Measurements from ENCODE around the gene MEGF11. TPM values are rescaled to one million over a fixed set of nuclear protein-coding genes. Genes with fewer than 3 reads are reported as not detected.

Gene MEGF11
- total RNA-seq, 1 experiment from 2014 or later, result 1.2 TPM

DNA sequence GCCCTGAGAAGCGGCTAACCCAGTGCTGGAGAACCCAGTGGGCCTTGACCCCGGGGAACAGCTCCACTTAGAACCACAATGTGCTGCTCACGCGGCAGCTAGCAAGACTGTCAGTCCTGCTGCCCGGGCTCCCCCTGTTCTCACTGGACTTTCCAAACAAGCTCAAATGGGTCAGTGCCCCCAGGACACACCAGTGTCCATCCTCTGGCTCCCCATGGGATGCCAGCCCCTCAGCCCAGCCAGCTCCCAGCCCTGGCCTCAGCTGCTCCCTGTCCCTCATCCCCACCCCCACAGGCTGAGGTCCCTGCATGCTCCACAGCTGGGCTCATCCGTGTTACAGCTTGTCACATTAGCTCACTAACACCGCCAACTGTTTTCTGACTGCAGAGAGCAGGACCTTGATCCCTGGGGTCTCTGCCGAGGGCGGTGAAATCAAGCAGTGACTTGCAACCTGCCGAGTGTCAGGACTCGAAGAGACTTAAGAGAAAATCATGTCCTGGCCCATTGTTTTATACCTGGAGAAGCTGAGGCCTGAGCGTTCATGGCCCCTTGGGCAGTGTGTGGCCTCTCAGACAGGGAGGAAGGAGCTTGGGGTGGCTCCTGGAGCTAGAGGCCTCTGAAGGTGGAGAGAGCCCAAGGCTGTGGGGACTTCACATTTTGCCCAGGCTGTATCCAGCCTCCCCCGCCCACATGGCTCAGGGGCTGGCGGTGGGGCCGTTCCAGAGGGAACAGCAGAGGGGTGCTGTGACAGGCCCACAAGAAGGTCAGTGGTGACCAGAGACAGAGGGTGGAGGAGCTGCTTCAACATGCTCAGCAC is 157.5 kb downstream of the MEGF11 start:
- no peaks in the 10 kb centered on the region for H3K9me3 Mint-ChIP-seq
- no peak overlapping the region for H4K8ac ChIP-seq (replicated peaks; ENCODE audit: insufficient read length, low read depth, low read length)
- no peak overlapping the region for H3K23ac ChIP-seq (ENCODE audit: insufficient read length, low read depth, low read length)
- H3K27me3 ChIP-seq (ENCODE audit: insufficient read depth, low read length), result no peaks in the 10 kb centered on the region
- no peaks in the 10 kb centered on the region for H3K4me1 ChIP-seq (ENCODE audit: insufficient read depth, low read length)
- peaks cover 28 to 36% of the 10 kb centered on the region in 2 experiments for H3K4me1 Mint-ChIP-seq
- no peak for TF ChIP-seq CTCF (conservative IDR thresholded peaks at IDR 0.05)
- no peaks in the 10 kb centered on the region for H3K79me1 ChIP-seq (ENCODE audit: insufficient read depth, low read depth, low read length, poor library complexity, severe bottlenecking)
- WGBS (ENCODE audit: extremely low coverage, insufficient read length, low lambda C conversion rate), result no CpG with 5 or more reads among the region's 15 CpGs
- no peak overlapping the region for H4K91ac ChIP-seq (ENCODE audit: insufficient read length, low read depth, low read length)
- H2BK120ac ChIP-seq (ENCODE audit: low read depth, low read length, poor library complexity, severe bottlenecking), result no peak overlapping the region
- no peak overlapping the region for H3K4ac ChIP-seq (ENCODE audit: low read depth, low read length)
- H2AFZ ChIP-seq (ENCODE audit: low read length), result no peak overlapping the region
- H2BK5ac ChIP-seq (ENCODE audit: insufficient read length, low read length), result no peak overlapping the region
- H2BK15ac ChIP-seq (ENCODE audit: low read depth, low read length), result no peak overlapping the region
- DNase-seq, result no peak
- H3K9ac ChIP-seq (ENCODE audit: extremely low read depth, insufficient read length, low read length), result no peak overlapping the region
- H2AK5ac ChIP-seq (ENCODE audit: insufficient read length, low read length), result no peak overlapping the region
- no peak overlapping the region for H3K4me2 ChIP-seq (ENCODE audit: insufficient read depth, insufficient read length, low read length)
- no peak overlapping the region for H3K27ac ChIP-seq (ENCODE audit: insufficient read length, low read depth, low read length)
- no peak overlapping the region for H3K4me3 Mint-ChIP-seq
- H2BK20ac ChIP-seq (ENCODE audit: low read depth, low read length, poor library complexity, severe bottlenecking), result no peak overlapping the region
- H4K5ac ChIP-seq (ENCODE audit: insufficient read length, low read depth, low read length), result no peak overlapping the region
- H3K14ac ChIP-seq (ENCODE audit: insufficient read depth, low read length), result no peak overlapping the region
- H3K27me3 Mint-ChIP-seq (ENCODE audit: low read depth), result peaks cover 6% of the 10 kb centered on the region; the same call in 1 of the 2 replicates
- no peaks in the 10 kb centered on the region; a peak in 1 of 7 replicates for H3K36me3 Mint-ChIP-seq (ENCODE audit: insufficient read depth in 1 of 3, low read depth in 3 of 3)
- no peaks in the 10 kb centered on the region for H3K79me2 ChIP-seq (ENCODE audit: insufficient read depth, low read length)
- no peaks in the 10 kb centered on the region for H4K20me1 ChIP-seq (ENCODE audit: control insufficient read depth, insufficient read depth, insufficient read length)
- H3K27ac Mint-ChIP-seq, result peak overlapping the region in 1 of 3 experiments; percentile 89; a peak in 1 of 7 replicates
- no peaks in the 10 kb centered on the region for H3K9me3 ChIP-seq (ENCODE audit: control insufficient read depth, low read depth, low read length)
- H3K56ac ChIP-seq (ENCODE audit: insufficient read length, low read depth, low read length), result no peak overlapping the region
- no peak overlapping the region for H2BK12ac ChIP-seq (ENCODE audit: insufficient read length, low read depth, low read length)
- H3T11ph ChIP-seq (ENCODE audit: low read length), result no peak overlapping the region
- H3K18ac ChIP-seq (ENCODE audit: insufficient read length, low read depth, low read length), result no peak overlapping the region
- no peaks in the 10 kb centered on the region for H3K23me2 ChIP-seq (ENCODE audit: insufficient read length, low read depth, low read length, poor library complexity, severe bottlenecking)
